ENCODE results near the gene SLITRK5. TPM values are rescaled to one million over a fixed set of nuclear protein-coding genes. Genes with fewer than 3 reads are reported as not detected.

SLITRK5 gene, protein sequence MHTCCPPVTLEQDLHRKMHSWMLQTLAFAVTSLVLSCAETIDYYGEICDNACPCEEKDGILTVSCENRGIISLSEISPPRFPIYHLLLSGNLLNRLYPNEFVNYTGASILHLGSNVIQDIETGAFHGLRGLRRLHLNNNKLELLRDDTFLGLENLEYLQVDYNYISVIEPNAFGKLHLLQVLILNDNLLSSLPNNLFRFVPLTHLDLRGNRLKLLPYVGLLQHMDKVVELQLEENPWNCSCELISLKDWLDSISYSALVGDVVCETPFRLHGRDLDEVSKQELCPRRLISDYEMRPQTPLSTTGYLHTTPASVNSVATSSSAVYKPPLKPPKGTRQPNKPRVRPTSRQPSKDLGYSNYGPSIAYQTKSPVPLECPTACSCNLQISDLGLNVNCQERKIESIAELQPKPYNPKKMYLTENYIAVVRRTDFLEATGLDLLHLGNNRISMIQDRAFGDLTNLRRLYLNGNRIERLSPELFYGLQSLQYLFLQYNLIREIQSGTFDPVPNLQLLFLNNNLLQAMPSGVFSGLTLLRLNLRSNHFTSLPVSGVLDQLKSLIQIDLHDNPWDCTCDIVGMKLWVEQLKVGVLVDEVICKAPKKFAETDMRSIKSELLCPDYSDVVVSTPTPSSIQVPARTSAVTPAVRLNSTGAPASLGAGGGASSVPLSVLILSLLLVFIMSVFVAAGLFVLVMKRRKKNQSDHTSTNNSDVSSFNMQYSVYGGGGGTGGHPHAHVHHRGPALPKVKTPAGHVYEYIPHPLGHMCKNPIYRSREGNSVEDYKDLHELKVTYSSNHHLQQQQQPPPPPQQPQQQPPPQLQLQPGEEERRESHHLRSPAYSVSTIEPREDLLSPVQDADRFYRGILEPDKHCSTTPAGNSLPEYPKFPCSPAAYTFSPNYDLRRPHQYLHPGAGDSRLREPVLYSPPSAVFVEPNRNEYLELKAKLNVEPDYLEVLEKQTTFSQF
- 1.1 and 3.1 TPM in 2 replicates for total RNA-seq (ENCODE audit: low replicate concordance)
- long read RNA-seq: 0 reads

DNA sequence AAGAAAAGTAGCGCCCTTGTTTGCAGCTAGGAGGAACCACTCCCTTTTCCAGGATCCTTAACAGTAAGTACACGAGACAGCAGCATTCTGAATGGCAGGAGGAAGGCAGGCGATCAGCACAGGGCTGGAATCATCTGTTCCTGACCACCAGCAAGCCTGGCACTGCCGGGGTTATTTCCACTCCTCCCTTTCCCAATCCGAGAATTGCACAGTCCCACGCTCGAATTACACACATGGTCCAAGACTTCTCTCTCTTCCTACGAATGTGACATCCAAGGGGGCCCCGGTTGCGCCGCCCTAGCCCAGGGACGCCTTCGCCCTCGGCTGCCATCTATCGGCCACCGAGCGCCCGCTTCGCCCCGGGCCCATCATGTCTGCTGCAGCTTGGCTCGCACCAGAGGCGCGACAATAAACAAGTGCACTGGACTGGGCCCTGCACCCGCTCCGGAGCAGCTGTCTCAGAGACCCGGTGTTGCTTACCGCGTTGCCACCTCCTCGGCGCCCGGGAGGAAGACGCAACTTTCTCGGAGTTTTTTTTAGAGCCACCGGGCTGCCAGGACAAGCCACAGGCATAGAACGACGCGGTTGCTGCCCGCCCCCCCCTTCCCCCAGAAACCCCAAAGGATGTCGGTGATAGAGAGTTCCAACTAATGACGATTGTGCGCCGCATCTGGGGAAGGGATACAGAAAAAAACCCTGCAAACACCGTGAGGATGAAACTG, at the start of gene SLITRK5:
SLITRK5 (plus strand) TSS at position 341 of the 722 bp plus-strand sequence. CDS start 4,018 bp downstream, outside the sequence.
- Mint-ChIP-seq H3K4me1 (ENCODE audit: unreplicated experiment) (no peaks in the 10 kb centered on the region), H3K4me3 (peak within 1 kb of the TSS; percentile 95), H3K27me3 (peaks cover 51% of the 10 kb centered on the region), H3K27ac (peak within 1 kb of the TSS; percentile 68), H3K36me3 (peaks cover under 1% of the 10 kb centered on the region), H3K9me3 (no peaks in the 10 kb centered on the region)
- TF ChIP-seq CTCF (conservative IDR thresholded peaks at IDR 0.05): peak; percentile 94
- DNase-seq (ENCODE audit: extremely low spot score, unreplicated experiment): peak; percentile 91

GRCh38 chr13:87622971-87623370, 48.2 kb upstream of the SLITRK5 start:
- no peaks in the 10 kb centered on the region for H3K9me3 Mint-ChIP-seq
- H3K27me3 Mint-ChIP-seq: no peaks in the 10 kb centered on the region
- no peaks in the 10 kb centered on the region for H3K36me3 Mint-ChIP-seq
- H3K4me1 Mint-ChIP-seq (ENCODE audit: unreplicated experiment): no peaks in the 10 kb centered on the region
- H3K4me3 Mint-ChIP-seq: no peak overlapping the region
- no peak overlapping the region for H3K27ac Mint-ChIP-seq
- no peak for TF ChIP-seq CTCF (conservative IDR thresholded peaks at IDR 0.05)
- no peak for DNase-seq (ENCODE audit: extremely low spot score, unreplicated experiment)

DNA sequence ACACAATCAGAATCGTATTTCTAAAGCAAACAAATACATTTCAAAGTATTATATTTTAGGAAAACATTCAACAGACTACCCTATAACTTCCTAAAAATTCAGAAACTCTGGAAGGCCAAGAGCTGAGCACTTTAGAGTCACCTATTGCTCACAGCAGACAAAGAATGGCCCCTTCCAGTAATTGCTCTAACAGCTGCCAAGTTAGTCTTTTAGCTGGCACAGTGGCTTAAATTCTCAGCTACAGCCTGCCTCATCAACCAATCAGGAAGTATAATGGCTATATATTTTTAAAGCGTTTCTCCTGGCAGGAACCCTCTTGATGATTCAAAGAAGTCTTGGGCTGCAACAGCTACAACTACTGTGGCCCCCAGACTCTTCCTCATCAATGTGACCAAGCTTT, 14.9 kb upstream of the SLITRK5 start:
- no peak for DNase-seq (ENCODE audit: extremely low spot score, unreplicated experiment)
- H3K27me3 Mint-ChIP-seq: peaks cover 4% of the 10 kb centered on the region
- no peak for TF ChIP-seq CTCF (conservative IDR thresholded peaks at IDR 0.05)
- H3K9me3 Mint-ChIP-seq: no peaks in the 10 kb centered on the region
- H3K36me3 Mint-ChIP-seq: no peaks in the 10 kb centered on the region
- no peaks in the 10 kb centered on the region for H3K4me1 Mint-ChIP-seq (ENCODE audit: unreplicated experiment)
- no peak overlapping the region for H3K27ac Mint-ChIP-seq
- H3K4me3 Mint-ChIP-seq: no peak overlapping the region

DNA sequence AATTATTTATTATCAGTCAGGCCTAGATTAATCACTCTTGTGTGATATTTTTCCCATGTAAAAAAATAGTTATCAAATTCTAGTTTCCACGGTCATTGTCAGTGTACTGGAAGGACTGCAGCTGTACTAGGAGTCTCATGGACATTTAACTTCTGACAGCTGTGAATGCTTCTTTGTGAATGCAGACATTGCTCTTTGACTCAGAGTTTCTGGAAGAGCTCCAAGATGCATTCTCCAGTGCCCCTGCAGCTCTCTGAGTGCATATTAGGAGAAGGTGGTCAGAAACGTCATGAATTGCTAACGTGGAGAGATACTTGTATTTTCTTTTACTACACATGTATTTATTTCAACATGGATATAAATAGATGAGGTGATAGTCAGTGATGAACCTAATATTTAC, 9.7 kb upstream of the SLITRK5 start:
- Mint-ChIP-seq H3K36me3 (no peaks in the 10 kb centered on the region), H3K27me3 (peaks cover 7% of the 10 kb centered on the region)
- no peak for TF ChIP-seq CTCF (conservative IDR thresholded peaks at IDR 0.05)

DNA sequence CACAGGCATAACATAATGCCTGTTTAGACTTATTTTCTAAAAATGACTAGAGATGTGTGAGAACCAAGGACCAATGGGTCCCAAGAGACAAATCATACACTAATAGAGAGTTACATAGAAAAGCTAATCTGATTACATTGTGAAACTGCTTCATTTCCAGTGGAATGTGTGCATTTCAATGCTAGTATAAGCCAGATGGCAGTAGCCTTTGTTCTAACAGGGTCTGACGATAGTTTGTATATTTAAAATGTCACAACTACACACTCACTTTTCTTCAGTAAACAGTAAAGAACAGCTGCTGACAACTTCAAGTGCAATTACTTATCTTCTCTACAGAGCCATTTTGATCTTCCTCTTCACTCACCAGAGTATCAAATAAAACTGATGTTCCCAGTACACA, 4.3 kb upstream of the SLITRK5 start:
- Mint-ChIP-seq H3K27me3 (peaks cover 15% of the 10 kb centered on the region), H3K9me3 (no peaks in the 10 kb centered on the region), H3K36me3 (no peaks in the 10 kb centered on the region), H3K4me3 (no peak overlapping the region), H3K27ac (no peak overlapping the region), H3K4me1 (ENCODE audit: unreplicated experiment) (no peaks in the 10 kb centered on the region)
- DNase-seq (ENCODE audit: extremely low spot score, unreplicated experiment): no peak
- TF ChIP-seq CTCF (conservative IDR thresholded peaks at IDR 0.05): no peak

More for the DNA sequence above, 9.7 kb upstream of the SLITRK5 start:
- Mint-ChIP-seq H3K9me3 (no peaks in the 10 kb centered on the region), H3K4me1 (ENCODE audit: unreplicated experiment) (no peaks in the 10 kb centered on the region), H3K4me3 (no peak overlapping the region), H3K27ac (no peak overlapping the region)
- DNase-seq (ENCODE audit: extremely low spot score, unreplicated experiment): no peak

Measured in type B pancreatic cell (in vitro differentiated cells).